GM10847 (cell line): ENCODE results near the gene OPCML.

Source experiments
- POLR2A ChIP-seq: IDR thresholded peaks from 2 replicates; pipeline ENCODE4 v1.6.1; 2011; ENCODE audit not compliant: insufficient read length; ENCODE audit errors: extremely low read depth

The OPCML gene

GRCh38 chr11:132853886-132854285 is 678.4 kb downstream of the OPCML start:
- TF ChIP-seq POLR2A = no peak

- no peak for TF ChIP-seq POLR2A
Measured at GRCh38 chr11:132852361-132852760, 679.9 kb downstream of the OPCML start.

GRCh38 chr11:132851247-132851646 is 681.1 kb downstream of the OPCML start:
- TF ChIP-seq POLR2A = no peak

- TF ChIP-seq POLR2A = no peak
Measured at GRCh38 chr11:132850266-132850665, 682.0 kb downstream of the OPCML start.

GRCh38 chr11:132848336-132848735 is 684.0 kb downstream of the OPCML start:
- no peak for TF ChIP-seq POLR2A

- no peak for TF ChIP-seq POLR2A
Measured at GRCh38 chr11:132846075-132846474, 686.2 kb downstream of the OPCML start.

GRCh38 chr11:132844956-132845696 is 687.2 kb downstream of the OPCML start:
- TF ChIP-seq POLR2A = no peak

- TF ChIP-seq POLR2A = no peak
Measured at GRCh38 chr11:132840660-132841059, 691.6 kb downstream of the OPCML start.

- TF ChIP-seq POLR2A = no peak
Measured at GRCh38 chr11:132840191-132840590, 692.1 kb downstream of the OPCML start.

GRCh38 chr11:132839236-132839945 is 692.9 kb downstream of the OPCML start:
- no peak for TF ChIP-seq POLR2A

GRCh38 chr11:132838627-132839026 is 693.7 kb downstream of the OPCML start:
- TF ChIP-seq POLR2A = no peak

GRCh38 chr11:132831272-132831671 is 701.0 kb downstream of the OPCML start:
- no peak for TF ChIP-seq POLR2A

- no peak for TF ChIP-seq POLR2A
Measured at GRCh38 chr11:132824642-132825041, 707.7 kb downstream of the OPCML start.

- no peak for TF ChIP-seq POLR2A
Measured at GRCh38 chr11:132822276-132822675, 710.0 kb downstream of the OPCML start.

- TF ChIP-seq POLR2A = no peak
Measured at GRCh38 chr11:132821499-132821898, 710.8 kb downstream of the OPCML start.

GRCh38 chr11:132821014-132821413 is 711.3 kb downstream of the OPCML start:
- TF ChIP-seq POLR2A = no peak

- no peak for TF ChIP-seq POLR2A
Measured at GRCh38 chr11:132818951-132819350, 713.4 kb downstream of the OPCML start.

GRCh38 chr11:132817387-132817786 is 714.9 kb downstream of the OPCML start:
- TF ChIP-seq POLR2A = no peak
